Osteocyte (in vitro differentiated cells): ENCODE data around the gene LRRC74B. TPM values are rescaled to one million over a fixed set of nuclear protein-coding genes. Genes with fewer than 3 reads are reported as not detected.

ENCODE experiments used
- DNase-seq: peaks from one replicate; pipeline ENCODE4 v3.0.0; 2021; ENCODE audit warnings: mixed read lengths; ENCODE audit not compliant: unreplicated experiment; ENCODE audit errors: extremely low spot score
- H3K27ac Mint-ChIP-seq: one replicate; pipeline ENCODE4 v1.8.0; 2021; ENCODE audit warnings: mild to moderate bottlenecking, mixed read lengths; ENCODE audit not compliant: unreplicated experiment
- H3K27me3 Mint-ChIP-seq: one replicate; pipeline ENCODE4 v1.8.0; 2021; ENCODE audit warnings: mixed read lengths; ENCODE audit not compliant: unreplicated experiment
- H3K36me3 Mint-ChIP-seq: one replicate; pipeline ENCODE4 v1.8.0; 2021; ENCODE audit warnings: mixed read lengths; ENCODE audit not compliant: unreplicated experiment
- H3K4me1 Mint-ChIP-seq: one replicate; pipeline ENCODE4 v1.8.0; 2021; ENCODE audit warnings: mixed read lengths; ENCODE audit not compliant: unreplicated experiment
- H3K4me3 Mint-ChIP-seq: one replicate; pipeline ENCODE4 v1.8.0; 2021; ENCODE audit warnings: mild to moderate bottlenecking, moderate library complexity, mixed read lengths; ENCODE audit not compliant: unreplicated experiment
- H3K9me3 Mint-ChIP-seq: one replicate; pipeline ENCODE4 v1.8.0; 2021; ENCODE audit warnings: mixed read lengths; ENCODE audit not compliant: unreplicated experiment
- total RNA-seq: library from RNA; stranded (reverse); gene quantifications from 2 replicates; pipeline ENCODE4 v1.2.1, GENCODE V29; 2021
- TF ChIP-seq, protein P1 (sequence below): fragments of 200-600 bp; sonication (generic); IDR thresholded peaks from 2 replicates; pipeline ENCODE4 v1.5.0; 2021; ENCODE audit warnings: antibody characterized with exemption, mild to moderate bottlenecking, moderate library complexity

The LRRC74B gene
- total RNA-seq, 1 donor from 2014 or later = not detected

GRCh38 chr22:21031545-21032036 lies 14.2 kb upstream of the LRRC74B start:
- Mint-ChIP-seq H3K9me3 (no peaks in the 10 kb centered on the region), H3K4me1 (peaks cover 17% of the 10 kb centered on the region), H3K27ac (no peak overlapping the region), H3K36me3 (no peaks in the 10 kb centered on the region), H3K4me3 (no peak overlapping the region), H3K27me3 (no peaks in the 10 kb centered on the region)
- TF ChIP-seq, protein P1, sequence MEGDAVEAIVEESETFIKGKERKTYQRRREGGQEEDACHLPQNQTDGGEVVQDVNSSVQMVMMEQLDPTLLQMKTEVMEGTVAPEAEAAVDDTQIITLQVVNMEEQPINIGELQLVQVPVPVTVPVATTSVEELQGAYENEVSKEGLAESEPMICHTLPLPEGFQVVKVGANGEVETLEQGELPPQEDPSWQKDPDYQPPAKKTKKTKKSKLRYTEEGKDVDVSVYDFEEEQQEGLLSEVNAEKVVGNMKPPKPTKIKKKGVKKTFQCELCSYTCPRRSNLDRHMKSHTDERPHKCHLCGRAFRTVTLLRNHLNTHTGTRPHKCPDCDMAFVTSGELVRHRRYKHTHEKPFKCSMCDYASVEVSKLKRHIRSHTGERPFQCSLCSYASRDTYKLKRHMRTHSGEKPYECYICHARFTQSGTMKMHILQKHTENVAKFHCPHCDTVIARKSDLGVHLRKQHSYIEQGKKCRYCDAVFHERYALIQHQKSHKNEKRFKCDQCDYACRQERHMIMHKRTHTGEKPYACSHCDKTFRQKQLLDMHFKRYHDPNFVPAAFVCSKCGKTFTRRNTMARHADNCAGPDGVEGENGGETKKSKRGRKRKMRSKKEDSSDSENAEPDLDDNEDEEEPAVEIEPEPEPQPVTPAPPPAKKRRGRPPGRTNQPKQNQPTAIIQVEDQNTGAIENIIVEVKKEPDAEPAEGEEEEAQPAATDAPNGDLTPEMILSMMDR = no peak
- DNase-seq = no peak

DNA sequence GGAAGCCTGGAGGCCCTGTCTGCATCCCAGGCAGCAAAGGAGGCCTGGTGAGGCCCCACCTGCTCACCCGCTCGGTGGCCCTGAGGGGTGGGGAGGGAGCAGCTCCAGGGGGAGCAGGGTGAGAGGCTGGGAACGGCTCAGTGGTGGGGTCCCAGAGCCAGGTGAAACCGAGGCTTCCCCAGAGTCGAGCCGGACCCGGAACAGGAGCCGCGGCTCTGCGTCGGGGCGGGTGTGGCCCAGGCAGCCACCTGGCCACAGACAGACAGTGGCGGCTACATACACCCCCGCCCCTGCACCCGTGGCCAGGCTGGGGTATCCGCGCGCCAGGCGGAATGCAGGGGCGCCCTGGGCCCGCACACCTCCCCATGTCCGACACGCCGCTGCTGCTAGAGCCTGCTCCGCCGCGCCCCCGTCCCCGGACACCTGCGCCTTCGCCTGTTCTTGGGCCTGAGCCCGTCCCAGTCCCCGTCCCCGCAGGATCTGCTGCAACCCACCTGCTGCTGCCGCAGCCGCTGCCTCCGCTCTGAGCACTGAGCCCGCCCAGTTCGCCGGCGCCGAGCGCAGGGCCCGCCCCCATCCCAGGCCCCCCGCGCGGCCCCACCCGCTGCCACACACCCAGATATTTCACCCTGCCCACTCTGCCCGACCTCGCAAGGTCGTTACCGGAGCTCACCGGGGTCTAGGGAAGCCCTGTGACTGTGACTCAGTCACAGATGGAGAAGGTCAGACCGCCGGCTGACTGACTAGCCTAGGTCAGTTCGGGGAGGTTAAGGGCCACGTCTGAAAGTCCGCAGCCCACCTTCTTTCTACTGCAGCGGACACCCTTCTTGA lies 13.5 kb upstream of the LRRC74B start, which contains the start of gene SLC7A4:
TSS of gene SLC7A4 (minus strand) at position 525 of the 831 bp plus-strand sequence. CDS start 749 bp downstream, outside the sequence.
- Mint-ChIP-seq H3K27me3 (no peaks in the 10 kb centered on the region), H3K9me3 (no peaks in the 10 kb centered on the region), H3K4me3 (no peak within 1 kb of the TSS), H3K27ac (no peak within 1 kb of the TSS), H3K36me3 (no peaks in the 10 kb centered on the region), H3K4me1 (peaks cover 16% of the 10 kb centered on the region)
- DNase-seq = no peak
- TF ChIP-seq, protein P1 = no peak

- TF ChIP-seq, protein P1 = no peak
- Mint-ChIP-seq H3K27ac (no peak overlapping the region), H3K36me3 (no peaks in the 10 kb centered on the region), H3K4me3 (no peak overlapping the region), H3K4me1 (peaks cover 18% of the 10 kb centered on the region), H3K9me3 (no peaks in the 10 kb centered on the region), H3K27me3 (no peaks in the 10 kb centered on the region)
- DNase-seq = no peak
Measured at GRCh38 chr22:21032868-21033688, 12.7 kb upstream of the LRRC74B start.

DNA sequence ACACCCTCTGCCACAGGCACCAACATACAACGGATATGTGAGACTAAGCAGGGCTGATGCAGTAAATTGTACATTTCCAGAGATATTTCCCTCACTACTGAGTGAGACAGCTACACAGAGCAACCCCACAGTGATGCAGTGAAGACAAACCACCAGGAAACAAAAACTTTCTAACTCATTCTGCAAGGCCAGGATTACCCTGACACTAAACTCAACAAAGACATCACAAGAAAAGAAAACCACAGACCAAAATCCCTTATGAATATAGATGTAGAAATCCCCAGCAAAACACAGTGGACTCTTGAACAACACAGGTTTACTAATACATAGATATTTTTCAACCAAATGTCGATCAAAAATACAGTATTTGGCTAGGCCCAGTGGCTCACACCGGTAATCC lies 11.9 kb upstream of the LRRC74B start:
- no peak overlapping the region for H3K27ac Mint-ChIP-seq
- H3K9me3 Mint-ChIP-seq = no peaks in the 10 kb centered on the region
- no peaks in the 10 kb centered on the region for H3K36me3 Mint-ChIP-seq
- TF ChIP-seq, protein P1 = no peak
- H3K4me3 Mint-ChIP-seq = no peak overlapping the region
- DNase-seq = no peak
- no peaks in the 10 kb centered on the region for H3K27me3 Mint-ChIP-seq
- peaks cover 24% of the 10 kb centered on the region for H3K4me1 Mint-ChIP-seq

DNA sequence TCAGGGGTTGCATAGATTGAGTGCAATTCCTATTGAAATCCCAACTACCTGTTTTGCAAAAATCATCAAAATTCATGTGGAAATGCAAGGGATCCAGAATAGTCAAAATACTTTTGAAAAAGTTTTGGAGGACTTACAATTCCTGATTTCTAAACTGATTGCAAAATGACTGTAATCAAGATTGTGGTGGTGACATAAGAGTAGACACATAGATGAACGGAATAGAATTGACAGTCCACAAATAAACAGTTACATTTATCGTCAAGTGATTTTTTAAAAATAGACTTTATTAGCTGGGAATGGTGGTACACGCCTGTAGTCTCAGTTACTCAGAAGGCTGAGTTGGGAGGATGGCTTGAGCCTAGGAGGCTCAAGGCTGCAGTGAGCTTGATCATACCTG lies 10.8 kb upstream of the LRRC74B start:
- H3K4me3 Mint-ChIP-seq = no peak overlapping the region
- no peaks in the 10 kb centered on the region for H3K9me3 Mint-ChIP-seq
- peaks cover 22% of the 10 kb centered on the region for H3K4me1 Mint-ChIP-seq
- H3K27me3 Mint-ChIP-seq = no peaks in the 10 kb centered on the region
- no peaks in the 10 kb centered on the region for H3K36me3 Mint-ChIP-seq
- H3K27ac Mint-ChIP-seq = no peak overlapping the region
- DNase-seq = no peak
- TF ChIP-seq, protein P1 = no peak
